K562 treated with DMSO at 1 percent for 48 hours (cell line): ENCODE results near the gene COX7B. TPM values are rescaled to one million over a fixed set of nuclear protein-coding genes. Genes with fewer than 3 reads are reported as not detected.

ENCODE experiments used
- total RNA-seq: library from RNA; unstranded; fragments of 300-600 nt; gene quantifications from 2 replicates; pipeline ENCODE4 v1.2.3, GENCODE V29; 2022; ENCODE audit warnings: low replicate concordance; ENCODE audit errors: extremely low read depth

Gene COX7B
- total RNA-seq: not detected in 2 replicates

DNA sequence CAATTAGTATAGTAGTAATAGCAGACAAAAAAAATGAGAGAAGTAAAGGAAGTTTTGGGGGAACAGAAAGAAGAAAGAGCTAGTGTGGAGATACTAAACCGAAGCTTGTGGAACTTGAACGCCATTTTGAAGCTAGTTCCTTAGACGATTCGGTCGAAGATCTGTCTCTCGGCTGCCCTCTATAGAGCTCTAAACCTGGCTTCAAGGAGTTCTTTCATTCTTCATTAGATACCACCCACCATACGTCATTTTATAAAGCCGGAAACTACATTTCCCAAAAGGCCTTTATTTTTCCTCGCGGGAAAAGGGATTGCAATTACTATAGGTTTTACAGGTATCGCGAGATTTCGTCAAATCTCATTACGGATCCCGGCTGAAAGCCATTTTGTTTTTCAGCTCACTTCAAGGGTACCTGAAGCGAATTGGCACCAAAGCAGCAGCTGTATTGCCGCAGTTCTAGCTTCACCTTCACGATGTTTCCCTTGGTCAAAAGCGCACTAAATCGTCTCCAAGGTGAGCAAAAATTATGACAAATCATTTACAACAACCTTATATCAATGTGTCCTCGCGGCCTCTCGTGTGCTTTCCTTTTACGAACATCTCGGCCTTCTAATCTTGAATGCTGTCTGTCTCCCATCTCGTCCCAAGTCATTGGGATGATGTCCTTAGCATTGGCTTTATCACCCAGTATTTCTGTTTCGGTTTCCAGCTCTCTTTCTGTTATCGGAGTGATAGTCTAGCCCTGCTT, at the start of gene COX7B:
COX7B (plus strand) TSS at position 388 of the 748 bp plus-strand sequence; CDS start at position 474, 86 bp downstream.

DNA sequence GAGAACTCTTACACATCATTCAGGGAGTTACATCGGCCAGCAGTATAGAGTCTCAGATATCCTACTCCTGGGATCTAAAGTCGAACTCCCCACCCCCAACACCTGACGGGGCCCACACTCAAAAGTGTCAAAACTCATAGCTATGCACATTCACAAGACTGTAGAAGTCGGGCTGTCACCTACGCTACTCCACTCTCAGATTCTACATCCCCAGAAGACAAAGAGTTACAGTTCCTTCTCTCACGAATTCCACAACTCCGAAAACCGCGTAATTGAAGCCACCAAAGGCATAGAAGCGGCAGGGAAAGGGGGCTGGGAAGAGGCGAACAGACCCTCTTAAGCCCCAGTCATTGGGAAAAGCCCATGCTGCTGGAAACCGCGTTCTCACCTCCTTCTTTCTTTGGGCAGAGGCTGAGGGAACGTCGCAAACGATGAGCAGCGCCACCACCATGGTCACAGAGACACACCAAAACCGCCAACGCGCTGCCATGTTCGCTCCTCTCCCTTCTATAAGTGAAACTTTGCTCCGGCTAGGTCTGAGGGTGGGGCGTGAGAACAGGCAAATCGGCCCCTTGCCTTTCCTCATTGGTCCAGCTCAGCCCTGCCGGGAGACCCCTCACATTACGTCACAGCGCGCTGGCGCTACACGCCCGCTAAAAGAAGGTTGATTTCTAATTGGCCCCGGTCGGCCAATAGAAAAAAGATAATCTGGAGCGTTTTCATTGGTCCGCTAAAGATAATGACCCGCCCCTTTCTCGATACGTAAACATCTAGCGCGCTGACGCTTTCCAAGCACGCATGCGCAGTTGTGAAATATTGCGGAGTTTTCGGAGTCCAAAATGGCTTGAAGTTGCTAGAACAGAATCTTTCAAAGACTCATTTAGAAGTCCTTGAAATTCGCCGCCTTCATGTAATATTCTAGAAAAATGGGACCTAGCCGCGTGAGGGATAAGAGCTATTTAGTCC, 4.1 kb upstream of the COX7B start, which contains the start of gene MAGT1:
MAGT1 (minus strand) TSS at position 515 of the 966 bp plus-strand sequence; CDS start at position 490, 25 bp downstream.

DNA sequence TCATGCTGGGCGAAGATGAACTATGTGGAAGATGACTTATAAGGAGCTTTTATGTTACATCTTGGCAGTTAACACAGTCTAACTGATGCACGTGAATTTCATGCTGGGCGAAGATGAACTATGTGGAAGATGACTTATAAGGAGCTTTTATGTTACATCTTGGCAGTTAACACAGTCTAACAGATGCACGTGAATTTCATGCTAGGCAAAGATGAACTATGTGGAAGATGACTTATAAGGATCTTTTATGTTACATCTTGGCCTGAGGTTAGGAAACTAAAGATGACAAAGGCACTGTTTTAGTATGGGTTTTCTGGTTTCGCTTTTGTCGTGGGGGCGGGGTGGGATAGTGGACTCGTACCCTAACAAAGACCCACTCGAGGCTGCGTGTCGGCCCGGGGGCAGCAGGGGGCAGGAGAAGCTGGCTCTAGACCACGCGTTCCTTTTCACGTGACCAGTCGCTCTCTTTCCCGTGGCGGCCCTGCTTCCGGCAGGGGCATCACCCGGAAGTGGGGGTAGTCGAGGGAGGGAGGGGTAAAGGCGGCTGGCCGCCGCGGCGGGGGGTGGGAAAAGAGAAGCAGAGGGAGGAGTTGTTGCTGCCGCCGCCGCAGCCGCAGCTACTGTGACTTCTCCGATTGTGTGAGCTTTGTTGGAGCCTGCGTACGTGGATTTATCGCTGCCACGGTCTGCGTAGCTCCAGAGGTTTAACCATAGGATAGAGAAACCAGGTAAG, 11.0 kb downstream of the COX7B start, which contains the start of gene ATP7A:
ATP7A (plus strand) TSS at position 586 of the 733 bp plus-strand sequence. CDS start 60,949 bp downstream, outside the sequence.

Other genes starting within 250 kb of the COX7B start
- gene ATRX, start 113.3 kb upstream of the COX7B start, total RNA-seq: not detected in 2 replicates
- not detected in 2 replicates for gene MAGT1, start 4.0 kb upstream of the COX7B start, total RNA-seq
- gene ATP7A, start 11.2 kb downstream of the COX7B start, total RNA-seq: not detected in 2 replicates
- gene PGAM4, start 70.2 kb downstream of the COX7B start, total RNA-seq: not detected in 2 replicates
- not detected in 2 replicates for gene PGK1, start 204.8 kb downstream of the COX7B start, total RNA-seq
- not detected in 2 replicates for gene TAF9B, start 240.2 kb downstream of the COX7B start, total RNA-seq